Activated T-cell treated with anti-CD3 and anti-CD28 coated beads for 48 hours (primary cell): ENCODE measurements around the gene TUBB6.

Experiments
- DNase-seq: peaks from one replicate; pipeline ENCODE4 v3.0.0-alpha.2; 2020; ENCODE audit warnings: low read depth

Gene TUBB6

GRCh38 chr18:12338382-12338781 is 30.3 kb downstream of the TUBB6 start:
- no peak for DNase-seq

GRCh38 chr18:12340945-12341660 is 33.1 kb downstream of the TUBB6 start:
- DNase-seq: no peak

- no peak for DNase-seq
Measured at GRCh38 chr18:12342661-12343060, 34.6 kb downstream of the TUBB6 start.

GRCh38 chr18:12345491-12346239 is 37.6 kb downstream of the TUBB6 start:
- no peak for DNase-seq

- DNase-seq: no peak
Measured at GRCh38 chr18:12346240-12346565, 38.2 kb downstream of the TUBB6 start.

- no peak for DNase-seq
Measured at GRCh38 chr18:12347895-12348294, 39.9 kb downstream of the TUBB6 start.

GRCh38 chr18:12352188-12352587 is 44.1 kb downstream of the TUBB6 start:
- DNase-seq: no peak

GRCh38 chr18:12359515-12359927 is 51.5 kb downstream of the TUBB6 start:
- DNase-seq: no peak

GRCh38 chr18:12361770-12362378 is 53.8 kb downstream of the TUBB6 start:
- DNase-seq: no peak

- DNase-seq: no peak
Measured at GRCh38 chr18:12362473-12363174, 54.6 kb downstream of the TUBB6 start.

- DNase-seq: no peak
Measured at GRCh38 chr18:12366379-12366778, 58.3 kb downstream of the TUBB6 start.

- no peak for DNase-seq
Measured at GRCh38 chr18:12366784-12367183, 58.7 kb downstream of the TUBB6 start.

GRCh38 chr18:12369211-12369610 is 61.2 kb downstream of the TUBB6 start:
- DNase-seq: no peak

GRCh38 chr18:12371590-12371989 is 63.5 kb downstream of the TUBB6 start:
- DNase-seq: no peak

- DNase-seq: no peak
Measured at GRCh38 chr18:12372406-12372805, 64.4 kb downstream of the TUBB6 start.

- no peak for DNase-seq
Measured at GRCh38 chr18:12373116-12373770, 65.2 kb downstream of the TUBB6 start.

GRCh38 chr18:12373771-12374116 is 65.7 kb downstream of the TUBB6 start:
- no peak for DNase-seq

- DNase-seq: no peak
Measured at GRCh38 chr18:12374401-12374800, 66.4 kb downstream of the TUBB6 start.
